Liver (tissue), 3 donors: ENCODE measurements around the gene CREB3L2.

Experiments used
- GABPA ChIP-seq, 2 donors: IDR thresholded peaks in 1 of 2; conservative IDR thresholded peaks in 1 of 2; 2 replicates each; pipeline ENCODE4 v1.6.1; 2016; ENCODE audit warnings: antibody characterized with exemption in 2 of 2, mild to moderate bottlenecking in 1 of 2, moderate library complexity in 1 of 2
- NR2F2 ChIP-seq: IDR thresholded peaks from 2 replicates; pipeline ENCODE4 v1.6.1; 2016; ENCODE audit warnings: antibody characterized with exemption
- RXRA ChIP-seq, 2 donors: IDR thresholded peaks; 2 replicates each; pipeline ENCODE4 v1.6.1; 2017 to 2018; ENCODE audit warnings: antibody characterized with exemption in 2 of 2, mild to moderate bottlenecking in 1 of 2
- YY1 ChIP-seq: IDR thresholded peaks from 2 replicates; pipeline ENCODE4 v1.6.1; 2016; ENCODE audit warnings: antibody characterized with exemption, mild to moderate bottlenecking
- TF ChIP-seq, protein P1 (sequence below): fragments of 150-350 bp; IDR thresholded peaks from 2 replicates; pipeline ENCODE4 v1.5.1; 2017; ENCODE audit warnings: improper control_type of control experiment, low read depth, low read length; ENCODE audit not compliant: missing input control
- TF ChIP-seq, protein P2 (sequence below): IDR thresholded peaks from 2 replicates; pipeline ENCODE4 v1.6.1; 2016; ENCODE audit warnings: antibody characterized with exemption
- donor health status: healthy.
- donor health status: healthy.

- TF ChIP-seq, protein P1, sequence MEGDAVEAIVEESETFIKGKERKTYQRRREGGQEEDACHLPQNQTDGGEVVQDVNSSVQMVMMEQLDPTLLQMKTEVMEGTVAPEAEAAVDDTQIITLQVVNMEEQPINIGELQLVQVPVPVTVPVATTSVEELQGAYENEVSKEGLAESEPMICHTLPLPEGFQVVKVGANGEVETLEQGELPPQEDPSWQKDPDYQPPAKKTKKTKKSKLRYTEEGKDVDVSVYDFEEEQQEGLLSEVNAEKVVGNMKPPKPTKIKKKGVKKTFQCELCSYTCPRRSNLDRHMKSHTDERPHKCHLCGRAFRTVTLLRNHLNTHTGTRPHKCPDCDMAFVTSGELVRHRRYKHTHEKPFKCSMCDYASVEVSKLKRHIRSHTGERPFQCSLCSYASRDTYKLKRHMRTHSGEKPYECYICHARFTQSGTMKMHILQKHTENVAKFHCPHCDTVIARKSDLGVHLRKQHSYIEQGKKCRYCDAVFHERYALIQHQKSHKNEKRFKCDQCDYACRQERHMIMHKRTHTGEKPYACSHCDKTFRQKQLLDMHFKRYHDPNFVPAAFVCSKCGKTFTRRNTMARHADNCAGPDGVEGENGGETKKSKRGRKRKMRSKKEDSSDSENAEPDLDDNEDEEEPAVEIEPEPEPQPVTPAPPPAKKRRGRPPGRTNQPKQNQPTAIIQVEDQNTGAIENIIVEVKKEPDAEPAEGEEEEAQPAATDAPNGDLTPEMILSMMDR = no peak
- TF ChIP-seq, protein P2, sequence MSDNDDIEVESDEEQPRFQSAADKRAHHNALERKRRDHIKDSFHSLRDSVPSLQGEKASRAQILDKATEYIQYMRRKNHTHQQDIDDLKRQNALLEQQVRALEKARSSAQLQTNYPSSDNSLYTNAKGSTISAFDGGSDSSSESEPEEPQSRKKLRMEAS = no peak
- TF ChIP-seq YY1 (no peak), GABPA (IDR thresholded peaks at IDR 0.05 in 1 of 2, conservative IDR thresholded peaks at IDR 0.05 in 1 of 2) (no peak), NR2F2 (no peak), RXRA (IDR thresholded peaks at IDR 0.05) (no peak)
These were observed 3.0 kb upstream of the CREB3L2 start for GRCh38 chr7:138004936-138005335.
